Spleen (tissue), 11 donors: ENCODE measurements around the gene DOK5. TPM values are rescaled to one million over a fixed set of nuclear protein-coding genes. Genes with fewer than 3 reads are reported as not detected.

Experiments used
- DNase-seq: peaks from one replicate; pipeline ENCODE4 v3.0.0-alpha.2; 2020
- H3K27ac ChIP-seq, 8 donors: fragments of 200-600 bp; sonication (generic) in 7 of 8; 1 replicate in 4 of 8; 2 replicates in 4 of 8; pipeline versions ENCODE4 v1.5.0 to v1.8.0; 2016 to 2021; ENCODE audit warnings: inconsistent platforms in 4 of 8, mild to moderate bottlenecking in 4 of 8, moderate library complexity in 1 of 8
- H3K27me3 ChIP-seq, 7 donors: fragments of 200-600 bp; sonication (generic) in 6 of 7; replicated peaks in 1 of 7; 1 replicate in 4 of 7; 2 replicates in 3 of 7; pipeline versions ENCODE4 v1.5.0 to v1.8.0; 2016 to 2021; ENCODE audit warnings: inconsistent platforms in 3 of 7, mild to moderate bottlenecking in 1 of 7
- H3K36me3 ChIP-seq, 6 donors: fragments of 200-600 bp; sonication (generic) in 5 of 6; 1 replicate in 4 of 6; 2 replicates in 2 of 6; pipeline versions ENCODE4 v1.5.0 to v1.8.0; 2016 to 2021; ENCODE audit warnings: inconsistent platforms in 2 of 6
- H3K4me1 ChIP-seq, 6 donors: fragments of 200-600 bp; sonication (generic) in 5 of 6; 1 replicate in 3 of 6; 2 replicates in 3 of 6; pipeline versions ENCODE4 v1.5.0 to v1.8.0; 2016 to 2021; ENCODE audit warnings: inconsistent platforms in 3 of 6
- H3K4me3 ChIP-seq, 8 donors: fragments of 200-600 bp; sonication (generic) in 7 of 8; 1 replicate in 4 of 8; 2 replicates in 4 of 8; pipeline versions ENCODE4 v1.5.0 to v1.8.0; 2016 to 2021; ENCODE audit warnings: inconsistent platforms in 4 of 8, mild to moderate bottlenecking in 4 of 8, moderate library complexity in 2 of 8
- H3K9me3 ChIP-seq, 8 donors: fragments of 200-600 bp; sonication (generic) in 7 of 8; 1 replicate in 4 of 8; 2 replicates in 4 of 8; pipeline versions ENCODE4 v1.5.0 to v1.8.0; 2016 to 2021; ENCODE audit warnings: inconsistent platforms in 4 of 8
- POLR2A ChIP-seq, 3 donors: fragments of 450-650 bp; IDR thresholded peaks; one replicate each; pipeline ENCODE4 v1.5.1; 2017; ENCODE audit warnings: antibody characterized with exemption in 3 of 3, mild to moderate bottlenecking in 1 of 3
- POLR2AphosphoS5 ChIP-seq, 3 donors: sonication (generic); formaldehyde crosslinking; IDR thresholded peaks; one replicate each; pipeline ENCODE4 v1.5.1; 2017; ENCODE audit warnings: antibody characterized with exemption in 3 of 3
- WGBS, 5 donors: extraction: QIAGEN DNeasy Blood & Tissue Kit in 3 of 5; methylation state at CpG; one replicate each; pipeline versions ENCODE4 v1.1.5 to v1.1.7; 2013 to 2018; 5-methylcytosine and 5-hydroxymethylcytosine counted together
- intact Hi-C: fragments of 100-400 bp; cut with DNase I; formaldehyde crosslinking; loops from one replicate; pipeline ENCODE4 v1.15.0; 2023; ENCODE audit warnings: low total_unique reads
- polyA plus RNA-seq, 3 donors: library from polyadenylated mRNA; stranded (reverse); fragments of 200-250 nt; gene quantifications; one replicate each; pipeline ENCODE4 v1.2.1, GENCODE V29; 2013
- total RNA-seq, 7 donors: library from RNA; depleted of rRNA in 3 of 7; stranded (reverse); fragments of >200 nt in 3 of 7; fragmentation: NEBNext Ultra II Directional in 4 of 7; extraction: Animal tissue kit (Norgen Biotek cat#: 25700) in 4 of 7; gene quantifications; one replicate each; pipeline versions ENCODE4 v1.1.0 to v1.2.1, GENCODE V29; 2016 to 2021
- TF ChIP-seq, protein P1 (sequence below), 11 experiments: fragments of 200-600 bp in 7 of 11; fragments of 450-650 bp in 4 of 11; sonication (generic) in 4 of 11; IDR thresholded peaks in 8 of 11; conservative IDR thresholded peaks in 3 of 11; 1 replicate in 7 of 11; 2 replicates in 4 of 11; pipeline versions ENCODE4 v1.4.0 to v1.8.0; 2016 to 2021; ENCODE audit warnings: antibody characterized with exemption in 11 of 11, inconsistent platforms in 4 of 11, mild to moderate bottlenecking in 1 of 11
- donor health status: healthy with polysubstance abuse.
- donor health status: DM: no; HTN: no; CAD: no; lungs with moderate emphysema.
- donor health status: DM: no; HTN: no; CAD: no.
- donor health status: Bipolar disorder and iron deficiency.
- donor health status: healthy.
- donor health status: DM: no; HTN: no; CAD: no.
- donor health status: DM: yes; HTN: yes; CAD: no.

The DOK5 gene
- total and polyA plus RNA-seq, 10 donors: 0.17 to 0.73 (median 0.53) TPM; not detected in 3

GRCh38 chr20:54545676-54546358 is 70.4 kb downstream of the DOK5 start:
- intact Hi-C loops: no loop called here
- no peak for DNase-seq
- Histone ChIP-seq H3K4me1 (no peaks in the 10 kb centered on the region), H3K4me3 (no peak overlapping the region), H3K9me3 (peaks cover 0 to 8% (median 0%) of the 10 kb centered on the region in 8 donors), H3K27ac (no peak overlapping the region), H3K36me3 (no peaks in the 10 kb centered on the region), H3K27me3 (no peaks in the 10 kb centered on the region)
- WGBS, 5 donors: 62 to 85% (median 78%) methylated on average over 4 of the region's 4 CpGs
- TF ChIP-seq, protein P1, sequence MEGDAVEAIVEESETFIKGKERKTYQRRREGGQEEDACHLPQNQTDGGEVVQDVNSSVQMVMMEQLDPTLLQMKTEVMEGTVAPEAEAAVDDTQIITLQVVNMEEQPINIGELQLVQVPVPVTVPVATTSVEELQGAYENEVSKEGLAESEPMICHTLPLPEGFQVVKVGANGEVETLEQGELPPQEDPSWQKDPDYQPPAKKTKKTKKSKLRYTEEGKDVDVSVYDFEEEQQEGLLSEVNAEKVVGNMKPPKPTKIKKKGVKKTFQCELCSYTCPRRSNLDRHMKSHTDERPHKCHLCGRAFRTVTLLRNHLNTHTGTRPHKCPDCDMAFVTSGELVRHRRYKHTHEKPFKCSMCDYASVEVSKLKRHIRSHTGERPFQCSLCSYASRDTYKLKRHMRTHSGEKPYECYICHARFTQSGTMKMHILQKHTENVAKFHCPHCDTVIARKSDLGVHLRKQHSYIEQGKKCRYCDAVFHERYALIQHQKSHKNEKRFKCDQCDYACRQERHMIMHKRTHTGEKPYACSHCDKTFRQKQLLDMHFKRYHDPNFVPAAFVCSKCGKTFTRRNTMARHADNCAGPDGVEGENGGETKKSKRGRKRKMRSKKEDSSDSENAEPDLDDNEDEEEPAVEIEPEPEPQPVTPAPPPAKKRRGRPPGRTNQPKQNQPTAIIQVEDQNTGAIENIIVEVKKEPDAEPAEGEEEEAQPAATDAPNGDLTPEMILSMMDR (IDR thresholded peaks at IDR 0.05 in 8 of 11, conservative IDR thresholded peaks at IDR 0.05 in 3 of 11): no peak

DNA sequence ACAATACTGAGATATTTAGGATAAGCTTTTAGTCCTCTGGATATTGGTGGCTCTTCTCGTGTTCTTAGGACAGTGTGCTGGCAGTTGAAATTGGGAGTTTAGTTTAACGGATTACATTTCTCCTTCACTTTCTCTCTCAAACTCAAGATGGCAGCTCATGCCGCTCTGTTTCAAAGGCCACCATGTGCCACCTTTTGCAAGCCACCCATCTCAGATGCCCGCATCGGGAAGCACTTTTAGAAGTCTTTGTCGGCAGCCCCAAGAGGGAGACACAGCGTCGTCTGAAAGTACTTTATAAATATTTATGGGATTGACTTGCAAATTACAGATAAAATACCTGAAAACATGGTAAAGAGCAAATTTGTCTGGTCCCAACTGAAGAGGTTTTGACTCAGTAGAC is 73.5 kb downstream of the DOK5 start:
- Histone ChIP-seq H3K9me3 (peaks cover 0 to 8% (median 0%) of the 10 kb centered on the region in 8 donors), H3K4me3 (no peak overlapping the region), H3K27ac (no peak overlapping the region), H3K27me3 (no peaks in the 10 kb centered on the region), H3K4me1 (no peaks in the 10 kb centered on the region), H3K36me3 (no peaks in the 10 kb centered on the region)
- DNase-seq: no peak
- TF ChIP-seq POLR2A (IDR thresholded peaks at IDR 0.05) (no peak), POLR2AphosphoS5 (IDR thresholded peaks at IDR 0.05) (no peak)
- TF ChIP-seq, protein P1 (IDR thresholded peaks at IDR 0.05 in 8 of 11, conservative IDR thresholded peaks at IDR 0.05 in 3 of 11): no peak
- intact Hi-C loops: no loop called here
- 87 to 95% (median 92%) methylated on average over 8 of the region's 8 CpGs for WGBS, 5 donors

- H3K9me3 ChIP-seq: peaks cover 0 to 2% (median 0%) of the 10 kb centered on the region in 8 donors
- TF ChIP-seq POLR2A (IDR thresholded peaks at IDR 0.05): no peak
- TF ChIP-seq POLR2AphosphoS5 (IDR thresholded peaks at IDR 0.05): no peak
- intact Hi-C loops: no loop called here
- no peaks in the 10 kb centered on the region for H3K36me3 ChIP-seq
- H3K27ac ChIP-seq: no peak overlapping the region
- DNase-seq: no peak
- H3K27me3 ChIP-seq: no peaks in the 10 kb centered on the region
- H3K4me1 ChIP-seq: no peaks in the 10 kb centered on the region
- 42 to 67% (median 66%) methylated on average over 3 of the region's 3 CpGs for WGBS, 5 donors
- no peak overlapping the region for H3K4me3 ChIP-seq
These were observed 74.4 kb downstream of the DOK5 start for GRCh38 chr20:54549658-54550326.

- H3K27ac ChIP-seq: no peak overlapping the region
- intact Hi-C loops: no loop called here
- no peaks in the 10 kb centered on the region for H3K36me3 ChIP-seq
- DNase-seq: no peak
- TF ChIP-seq POLR2A (IDR thresholded peaks at IDR 0.05) (no peak), POLR2AphosphoS5 (IDR thresholded peaks at IDR 0.05) (no peak)
- TF ChIP-seq, protein P1 (IDR thresholded peaks at IDR 0.05 in 8 of 11, conservative IDR thresholded peaks at IDR 0.05 in 3 of 11): no peak
- no peaks in the 10 kb centered on the region for H3K4me1 ChIP-seq
- H3K9me3 ChIP-seq: no peaks in the 10 kb centered on the region
- H3K4me3 ChIP-seq: no peak overlapping the region
- WGBS, 5 donors: 84 to 93% (median 90%) methylated on average over 5 of the region's 5 CpGs
- no peaks in the 10 kb centered on the region for H3K27me3 ChIP-seq
These were observed 75.5 kb downstream of the DOK5 start for GRCh38 chr20:54550776-54551396.
